GM19043 (cell line): ENCODE measurements around the gene RET.
"Not testable (repeated sequence)": the region's sequence is repeated elsewhere in the genome, so short reads cannot be mapped to it uniquely, and the experiment has no call there.

Experiments used
- ATAC-seq: cut with Tn5 transposase; IDR thresholded peaks from one replicate; pipeline ENCODE4 v1.9.1; 2021; ENCODE audit warnings: low read depth; ENCODE audit not compliant: unreplicated experiment

Gene RET

GRCh38 chr10:43076311-43076875 lies 476 bp upstream of the RET start:
- no peak for ATAC-seq

- ATAC-seq: no peak
Observed at GRCh38 chr10:43077421-43078171, 727 bp downstream of the RET start.

DNA sequence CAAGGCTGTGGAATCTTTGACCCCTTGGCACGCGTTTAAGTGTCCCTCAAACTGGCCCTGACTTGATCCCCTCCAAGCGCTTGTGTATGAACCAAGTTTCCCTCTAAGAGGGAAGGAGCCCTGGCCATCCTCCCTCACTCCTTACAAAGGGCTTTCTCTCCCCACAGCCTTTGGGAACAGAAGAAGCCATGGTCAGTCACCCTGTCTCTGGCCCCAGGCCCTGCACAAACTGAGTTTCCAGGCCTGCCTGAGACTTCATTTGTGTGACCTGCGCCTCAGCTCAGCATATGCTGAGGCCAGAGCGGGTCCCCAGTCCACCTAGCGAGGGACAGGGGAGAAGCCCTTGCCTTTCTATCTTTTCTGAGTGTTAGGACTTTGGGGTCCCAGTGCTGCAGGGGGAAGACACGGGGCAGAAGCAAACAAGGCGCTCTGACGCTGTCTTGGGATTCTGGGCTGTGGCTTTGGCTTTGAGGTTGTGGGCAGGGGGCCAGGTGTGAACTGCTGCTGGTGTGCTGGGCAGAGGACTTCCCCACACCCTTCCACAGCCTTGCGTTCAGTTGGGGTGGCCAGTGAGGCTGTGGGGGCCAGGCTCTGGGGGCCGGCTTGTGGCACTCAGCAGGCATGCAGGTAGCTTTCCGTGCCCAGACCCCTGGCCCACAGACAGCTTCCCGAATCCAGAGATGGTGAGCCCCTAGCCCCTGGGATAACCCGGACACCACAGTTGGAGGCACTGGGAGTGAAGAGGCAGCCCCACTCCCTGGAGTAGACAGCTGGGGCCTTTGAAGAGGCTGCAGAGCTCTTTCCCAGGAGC lies 1.5 kb downstream of the RET start:
- ATAC-seq: no peak

GRCh38 chr10:43078986-43079273 lies 2.1 kb downstream of the RET start:
- no peak for ATAC-seq

DNA sequence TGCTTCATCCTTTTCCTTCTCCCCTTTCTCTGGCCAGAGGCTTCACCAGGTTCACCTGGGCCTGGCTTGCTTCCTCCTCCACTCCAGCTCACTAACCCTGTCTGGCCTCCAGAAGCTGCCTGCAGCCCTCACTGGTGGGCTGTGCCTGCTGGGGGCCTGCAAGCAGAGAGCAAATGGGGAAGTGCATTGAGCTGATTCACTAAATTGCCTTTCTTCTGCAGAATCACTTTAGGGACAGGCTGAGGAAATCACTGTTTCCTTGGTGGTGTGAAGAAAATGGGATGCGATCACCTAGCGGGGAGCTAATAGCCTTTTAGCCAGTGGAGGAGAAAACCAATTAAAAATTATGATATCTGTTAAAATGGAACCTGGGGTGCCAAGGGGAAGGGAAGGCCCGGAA lies 3.0 kb downstream of the RET start:
- ATAC-seq: no peak

GRCh38 chr10:43082087-43082486 lies 5.2 kb downstream of the RET start:
- no peak for ATAC-seq

DNA sequence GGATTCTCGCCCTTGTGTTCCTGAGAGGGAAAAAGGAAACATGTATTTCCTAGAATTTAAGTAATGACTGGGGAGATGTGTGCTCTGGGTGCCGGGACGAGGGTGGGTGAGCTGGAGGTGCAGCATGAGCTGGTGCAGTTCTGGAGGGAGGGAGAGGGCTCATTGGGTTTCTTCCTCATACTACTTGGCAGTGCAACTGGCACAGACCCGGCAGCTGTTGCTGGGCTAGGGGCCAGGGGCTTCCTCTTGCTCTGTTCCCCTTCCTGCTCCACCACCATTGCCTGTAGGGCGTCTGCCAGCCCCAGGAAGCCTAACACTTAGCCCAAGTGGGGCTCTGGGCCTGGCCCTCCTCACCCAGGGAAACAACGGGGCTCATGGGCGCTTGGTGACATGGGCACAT lies 5.9 kb downstream of the RET start:
- ATAC-seq: no peak

- ATAC-seq: no peak
Observed at GRCh38 chr10:43083764-43084163, 6.9 kb downstream of the RET start.

GRCh38 chr10:43084812-43085211 lies 7.9 kb downstream of the RET start:
- no peak for ATAC-seq

- no peak for ATAC-seq
Observed at GRCh38 chr10:43086321-43086942, 9.6 kb downstream of the RET start.

GRCh38 chr10:43089519-43089918 lies 12.7 kb downstream of the RET start:
- ATAC-seq: no peak

GRCh38 chr10:43090188-43090587 lies 13.3 kb downstream of the RET start:
- no peak for ATAC-seq

GRCh38 chr10:43090664-43091063 lies 13.8 kb downstream of the RET start:
- ATAC-seq: no peak

DNA sequence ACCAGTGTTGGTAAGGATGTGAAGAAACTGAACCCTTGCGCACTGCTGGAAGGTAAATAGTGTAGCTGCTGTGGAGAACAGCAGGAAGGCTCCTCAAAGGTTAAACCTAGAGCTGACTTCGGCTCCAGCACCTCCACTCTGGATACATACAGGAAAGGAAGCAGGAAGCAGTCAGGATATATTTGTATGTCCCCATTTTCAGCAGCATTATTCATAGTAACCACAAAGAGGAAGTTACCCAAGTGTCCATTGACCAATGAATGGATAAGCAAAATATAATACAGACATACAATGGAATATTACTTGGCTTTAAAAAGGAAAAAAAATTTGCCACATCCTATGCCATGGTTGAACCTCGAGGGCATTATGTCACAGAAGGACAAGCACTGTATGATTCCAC lies 15.0 kb downstream of the RET start:
- ATAC-seq: no peak

GRCh38 chr10:43093423-43094076 lies 16.7 kb downstream of the RET start:
- no peak for ATAC-seq

GRCh38 chr10:43094085-43094484 lies 17.2 kb downstream of the RET start:
- no peak for ATAC-seq

- not testable (repeated sequence) for ATAC-seq
Observed at GRCh38 chr10:43099339-43099738, 22.5 kb downstream of the RET start.

DNA sequence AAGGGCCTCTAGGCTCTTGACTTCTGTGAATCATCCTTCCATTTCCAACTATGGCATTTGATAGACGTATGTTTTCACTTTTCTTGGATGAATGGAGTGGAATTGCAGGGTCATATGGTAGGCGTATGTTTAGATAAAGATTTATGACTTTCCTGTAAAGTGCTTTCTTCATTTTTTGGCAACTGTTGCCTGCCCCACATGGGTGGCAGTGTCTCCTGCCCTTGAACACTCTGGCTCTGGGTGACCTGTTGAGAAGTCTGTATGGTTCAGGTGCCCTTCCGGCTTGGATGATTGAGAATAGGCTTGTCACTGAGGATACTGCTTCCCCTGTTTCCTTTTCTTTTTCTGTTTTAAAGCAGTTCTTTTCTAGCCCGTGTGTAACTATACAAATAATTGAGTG lies 23.1 kb downstream of the RET start:
- no peak for ATAC-seq

DNA sequence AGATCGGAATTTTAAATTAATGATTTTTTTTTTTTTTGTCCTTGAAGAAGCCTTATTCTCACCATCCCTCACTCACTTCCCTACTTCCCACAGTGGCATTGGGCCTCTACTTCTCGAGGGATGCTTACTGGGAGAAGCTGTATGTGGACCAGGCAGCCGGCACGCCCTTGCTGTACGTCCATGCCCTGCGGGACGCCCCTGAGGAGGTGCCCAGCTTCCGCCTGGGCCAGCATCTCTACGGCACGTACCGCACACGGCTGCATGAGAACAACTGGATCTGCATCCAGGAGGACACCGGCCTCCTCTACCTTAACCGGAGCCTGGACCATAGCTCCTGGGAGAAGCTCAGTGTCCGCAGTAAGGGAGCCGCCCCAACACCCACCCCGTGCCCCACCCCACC lies 23.5 kb downstream of the RET start:
- ATAC-seq: no peak

DNA sequence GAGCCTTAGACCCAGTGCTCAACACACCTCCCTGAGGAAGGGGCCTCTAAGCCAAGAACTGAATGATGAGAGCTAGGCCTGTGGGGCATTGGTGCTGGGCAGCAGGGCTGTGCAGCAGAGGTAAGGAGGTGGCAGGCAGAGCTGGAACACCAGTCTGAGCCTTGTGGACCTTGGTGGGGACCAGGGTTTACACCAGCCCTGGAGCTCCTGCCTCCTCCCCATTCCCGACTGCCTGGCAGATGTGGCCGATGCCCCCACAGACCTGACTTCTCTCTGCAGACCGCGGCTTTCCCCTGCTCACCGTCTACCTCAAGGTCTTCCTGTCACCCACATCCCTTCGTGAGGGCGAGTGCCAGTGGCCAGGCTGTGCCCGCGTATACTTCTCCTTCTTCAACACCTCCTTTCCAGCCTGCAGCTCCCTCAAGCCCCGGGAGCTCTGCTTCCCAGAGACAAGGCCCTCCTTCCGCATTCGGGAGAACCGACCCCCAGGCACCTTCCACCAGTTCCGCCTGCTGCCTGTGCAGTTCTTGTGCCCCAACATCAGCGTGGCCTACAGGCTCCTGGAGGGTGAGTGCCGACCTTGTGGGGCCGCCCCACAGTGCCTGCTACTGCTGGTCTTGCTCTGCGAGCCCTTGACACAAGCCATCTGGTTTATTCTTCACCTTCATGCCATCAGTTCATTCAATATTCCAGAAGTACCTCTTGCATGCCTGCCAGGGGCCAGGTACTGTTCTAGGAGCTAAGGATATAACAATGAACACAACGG lies 25.4 kb downstream of the RET start:
- no peak for ATAC-seq
